GM12872 (cell line): ENCODE measurements around the gene MYH15.

Experiments used
- TF ChIP-seq, protein P1 (sequence below): IDR thresholded peaks from 3 replicates; pipeline ENCODE4 v1.5.1; 2011; ENCODE audit warnings: low read depth, mild to moderate bottlenecking, low read length, moderate library complexity; ENCODE audit not compliant: insufficient read depth

The MYH15 gene

GRCh38 chr3:108509263-108509662, 1.1 kb downstream of the MYH15 start:
- TF ChIP-seq, protein P1, sequence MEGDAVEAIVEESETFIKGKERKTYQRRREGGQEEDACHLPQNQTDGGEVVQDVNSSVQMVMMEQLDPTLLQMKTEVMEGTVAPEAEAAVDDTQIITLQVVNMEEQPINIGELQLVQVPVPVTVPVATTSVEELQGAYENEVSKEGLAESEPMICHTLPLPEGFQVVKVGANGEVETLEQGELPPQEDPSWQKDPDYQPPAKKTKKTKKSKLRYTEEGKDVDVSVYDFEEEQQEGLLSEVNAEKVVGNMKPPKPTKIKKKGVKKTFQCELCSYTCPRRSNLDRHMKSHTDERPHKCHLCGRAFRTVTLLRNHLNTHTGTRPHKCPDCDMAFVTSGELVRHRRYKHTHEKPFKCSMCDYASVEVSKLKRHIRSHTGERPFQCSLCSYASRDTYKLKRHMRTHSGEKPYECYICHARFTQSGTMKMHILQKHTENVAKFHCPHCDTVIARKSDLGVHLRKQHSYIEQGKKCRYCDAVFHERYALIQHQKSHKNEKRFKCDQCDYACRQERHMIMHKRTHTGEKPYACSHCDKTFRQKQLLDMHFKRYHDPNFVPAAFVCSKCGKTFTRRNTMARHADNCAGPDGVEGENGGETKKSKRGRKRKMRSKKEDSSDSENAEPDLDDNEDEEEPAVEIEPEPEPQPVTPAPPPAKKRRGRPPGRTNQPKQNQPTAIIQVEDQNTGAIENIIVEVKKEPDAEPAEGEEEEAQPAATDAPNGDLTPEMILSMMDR: no peak

DNA sequence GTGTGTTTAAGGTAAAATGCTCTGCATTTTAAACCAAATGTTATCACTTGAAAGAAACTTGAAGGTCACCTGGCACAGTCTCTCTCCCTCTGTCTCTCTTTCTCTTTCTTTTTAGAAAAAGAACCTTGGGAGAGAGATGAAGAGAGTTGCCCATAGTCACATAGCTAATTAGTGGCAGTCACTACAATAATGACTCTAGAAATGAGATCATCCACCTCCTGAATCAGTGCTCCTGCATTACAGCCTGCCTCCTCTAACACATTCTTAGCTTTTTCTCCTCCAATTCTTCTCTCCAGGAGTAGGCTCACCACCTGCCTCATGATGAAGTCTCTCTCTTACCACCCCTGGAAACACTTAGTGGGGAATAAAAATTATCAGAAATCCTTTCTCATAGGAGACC, 2.5 kb downstream of the MYH15 start:
- TF ChIP-seq, protein P1: no peak

GRCh38 chr3:108505811-108506210, 4.6 kb downstream of the MYH15 start:
- TF ChIP-seq, protein P1: no peak

DNA sequence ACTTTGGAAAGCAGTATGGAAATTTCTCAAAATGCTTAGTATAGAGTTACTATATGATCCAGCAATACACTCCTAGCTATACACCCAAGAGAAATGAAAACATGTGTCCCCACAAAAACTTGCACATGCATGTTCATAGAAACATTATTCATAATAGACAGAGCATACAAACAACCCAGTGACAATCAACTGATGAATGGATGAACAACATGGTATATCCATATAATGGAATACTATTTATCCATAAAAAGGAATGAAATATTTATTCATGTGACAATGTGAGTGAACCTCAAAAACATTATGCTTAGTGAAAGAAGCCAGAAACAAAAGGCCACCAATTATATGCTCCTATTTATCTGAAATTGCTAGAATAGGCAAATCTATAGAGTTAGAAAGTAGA, 6.7 kb downstream of the MYH15 start:
- TF ChIP-seq, protein P1: no peak

GRCh38 chr3:108501535-108501934, 8.9 kb downstream of the MYH15 start:
- TF ChIP-seq, protein P1: no peak

DNA sequence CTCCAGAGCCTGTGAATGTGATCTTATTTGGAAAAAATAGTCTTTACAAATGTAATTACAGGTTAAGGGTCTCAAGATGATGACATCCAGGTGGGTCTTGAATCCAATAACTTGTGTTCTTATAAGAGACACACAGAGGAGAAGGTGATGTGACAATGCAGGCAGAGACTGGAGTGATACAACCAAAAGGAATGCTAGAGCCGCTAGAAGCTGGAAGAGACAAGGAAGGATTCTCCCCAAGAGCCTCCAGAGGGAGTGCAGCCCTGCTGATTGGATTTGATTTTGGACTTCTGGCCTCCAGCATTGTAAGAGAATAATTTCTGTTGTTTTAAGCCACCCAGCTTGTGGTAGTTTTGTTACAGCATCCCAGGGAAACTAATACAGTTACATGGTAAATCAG, 9.7 kb downstream of the MYH15 start:
- TF ChIP-seq, protein P1: no peak

DNA sequence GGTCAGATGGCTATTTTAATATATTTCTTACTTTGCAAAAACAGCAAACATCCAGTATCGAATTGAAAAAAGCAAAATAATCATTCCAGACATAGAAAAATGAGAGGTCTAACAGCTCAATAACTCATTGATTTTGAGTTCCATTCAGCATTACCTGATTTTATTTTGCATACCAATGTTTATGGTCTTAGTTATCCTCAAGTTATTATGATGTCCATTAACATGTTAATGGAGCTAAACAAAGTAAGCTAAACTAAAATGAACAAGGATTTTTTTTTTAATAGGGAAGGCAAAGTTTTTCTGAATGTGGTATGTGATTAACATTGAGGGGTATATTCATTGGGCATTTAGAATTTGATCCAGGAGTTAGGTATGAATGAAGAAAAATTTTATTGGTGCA, 13.1 kb downstream of the MYH15 start:
- TF ChIP-seq, protein P1: no peak

DNA sequence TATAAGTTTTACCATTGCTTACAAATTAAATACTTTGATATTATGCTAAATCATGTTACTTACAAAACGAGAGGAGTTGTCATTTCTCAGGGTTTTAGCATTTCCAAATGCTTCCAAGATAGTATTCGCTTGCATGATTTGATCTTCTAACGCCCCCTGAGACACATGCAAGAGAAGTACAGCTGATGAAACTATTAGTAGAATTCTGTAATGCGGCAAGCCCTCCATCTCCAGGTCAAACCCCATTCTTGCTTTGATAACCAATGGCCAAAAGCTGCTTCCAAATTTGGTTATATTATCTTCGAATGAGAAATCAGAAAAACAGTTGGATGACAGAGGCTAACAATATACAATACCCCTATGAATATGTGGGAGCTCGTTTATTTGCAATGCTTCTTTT, 14.7 kb downstream of the MYH15 start:
- TF ChIP-seq, protein P1: no peak
